Activated T-helper 2 cell treated with anti-CD3 and anti-CD28 coated beads, Interferon-gamma antibody, Interleukin-2, Interleukin-4, amounts not matched to agents 10 μg/mL and 5 μg/mL and 100 μg/mL, durations not matched to agents 14 hours and 24 hours and 36 hours (primary cell): ENCODE data around the gene PLXNA3. TPM values are rescaled to one million over a fixed set of nuclear protein-coding genes. Genes with fewer than 3 reads are reported as not detected.

Experiments
- DNase-seq: peaks from one replicate; pipeline ENCODE4 v3.0.0; 2021; ENCODE audit warnings: low spot score
- H3K27ac Mint-ChIP-seq: one replicate; pipeline ENCODE4 v1.8.0; 2021; ENCODE audit warnings: mixed read lengths
- H3K27me3 Mint-ChIP-seq: one replicate; pipeline ENCODE4 v1.8.0; 2021; ENCODE audit warnings: low read depth, mixed read lengths
- H3K36me3 Mint-ChIP-seq: one replicate; pipeline ENCODE4 v1.8.0; 2021; ENCODE audit warnings: low read depth, mixed read lengths
- H3K4me1 Mint-ChIP-seq: one replicate; pipeline ENCODE4 v1.8.0; 2021; ENCODE audit warnings: low read depth, mixed read lengths
- H3K4me3 Mint-ChIP-seq: one replicate; pipeline ENCODE4 v1.8.0; 2021; ENCODE audit warnings: low read depth, mild to moderate bottlenecking, moderate library complexity, mixed read lengths
- H3K9me3 Mint-ChIP-seq: one replicate; pipeline ENCODE4 v1.8.0; 2021; ENCODE audit warnings: mixed read lengths
- intact Hi-C: fragments of 100-400 bp; cut with micrococcal nuclease; formaldehyde crosslinking; loops from one replicate; pipeline ENCODE4 v1.15.1; 2023
- total RNA-seq: library from RNA; stranded (reverse); gene quantifications from 2 replicates; pipeline ENCODE4 v1.2.3, GENCODE V29; 2022

PLXNA3 gene
- total RNA-seq, 1 donor from 2014 or later = 62.5 TPM

DNA sequence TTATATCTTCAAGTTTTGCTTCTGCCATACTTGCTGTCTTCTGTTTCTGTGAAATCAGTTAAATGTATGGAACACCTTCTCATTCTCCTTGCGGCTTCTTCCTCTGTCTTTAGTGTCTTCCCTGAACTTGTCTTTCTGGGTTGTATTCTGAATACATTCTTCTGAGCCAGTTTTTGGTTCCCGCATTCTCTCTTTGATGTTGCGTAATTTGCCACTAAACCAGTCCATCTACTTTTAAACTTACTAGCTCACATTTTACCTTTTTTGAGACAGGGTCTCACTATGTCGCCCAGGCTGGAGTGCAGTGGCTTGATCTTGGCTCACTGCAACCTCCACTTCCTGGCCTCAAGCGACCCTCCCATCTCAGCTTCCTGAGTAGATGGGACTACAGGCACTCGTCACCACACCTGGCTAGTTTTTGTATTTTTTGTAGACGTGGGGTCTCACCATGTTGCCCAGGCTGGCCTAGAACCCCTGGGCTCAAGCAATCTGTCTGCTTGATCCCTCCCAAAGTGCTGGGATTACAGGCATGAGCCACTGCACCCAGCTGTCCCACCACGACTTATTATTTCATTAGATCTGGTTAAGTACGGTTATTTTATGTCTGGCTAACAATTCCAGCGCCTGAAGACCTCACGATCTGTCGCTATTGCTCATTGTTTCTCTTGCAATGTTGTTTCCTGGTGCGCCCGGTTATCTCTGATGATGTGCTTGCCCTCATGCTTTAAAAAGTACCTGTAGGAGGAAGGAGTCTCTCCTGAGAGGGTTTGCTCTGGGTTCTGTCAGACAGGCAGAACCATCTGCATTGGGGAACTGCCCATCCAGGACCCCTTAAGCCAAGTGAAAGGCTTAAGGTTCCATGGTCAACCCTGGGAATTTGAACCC is 67.8 kb downstream of the PLXNA3 start:
- peaks cover 1% of the 10 kb centered on the region for H3K36me3 Mint-ChIP-seq
- H3K27me3 Mint-ChIP-seq = no peaks in the 10 kb centered on the region
- no peaks in the 10 kb centered on the region for H3K9me3 Mint-ChIP-seq
- H3K4me1 Mint-ChIP-seq = peaks cover 16% of the 10 kb centered on the region
- H3K27ac Mint-ChIP-seq = no peak overlapping the region
- intact Hi-C loops = no loop called here
- DNase-seq = no peak
- no peak overlapping the region for H3K4me3 Mint-ChIP-seq

DNA sequence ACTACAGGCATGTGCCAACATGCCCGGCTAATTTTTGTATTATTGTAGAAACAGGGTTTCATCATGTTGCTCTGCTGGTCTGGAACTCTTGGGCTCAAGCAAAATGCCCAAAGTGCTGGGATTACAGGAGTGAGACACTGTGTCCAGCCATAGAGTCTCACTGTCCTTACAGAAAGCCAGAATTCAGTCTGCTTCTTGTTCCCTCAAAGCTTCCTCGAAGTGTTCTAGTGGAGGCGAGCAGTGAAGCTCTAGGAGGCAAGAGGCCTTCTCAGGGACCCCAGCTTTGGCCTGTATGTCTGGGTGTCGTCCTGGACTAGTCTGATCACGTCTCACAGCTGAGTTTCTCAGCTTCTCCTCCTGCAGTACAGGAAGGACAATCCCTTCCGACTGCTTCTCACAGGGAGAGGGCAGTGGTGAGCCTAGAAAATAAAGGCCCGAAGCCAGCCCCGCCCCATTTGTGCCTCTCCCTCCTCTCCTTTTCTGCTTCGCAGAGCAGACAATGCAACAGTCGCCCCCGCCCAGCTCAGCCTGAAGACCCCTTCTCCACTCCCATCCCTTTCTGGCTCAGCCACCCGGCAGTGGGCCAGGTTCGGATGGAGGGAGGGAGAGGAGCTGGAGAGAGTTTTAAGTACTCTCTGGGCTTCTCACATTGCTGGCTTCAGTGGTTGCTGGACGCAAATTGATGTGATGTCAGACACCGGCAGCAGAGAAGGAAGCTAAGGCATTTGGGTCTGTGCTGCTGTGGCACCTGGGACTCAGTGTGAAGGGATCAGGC is 69.0 kb downstream of the PLXNA3 start:
- peak overlapping the region; percentile 22 for H3K27ac Mint-ChIP-seq
- intact Hi-C loops = no loop called here
- no peaks in the 10 kb centered on the region for H3K27me3 Mint-ChIP-seq
- DNase-seq = peak; percentile 50
- peaks cover 16% of the 10 kb centered on the region for H3K4me1 Mint-ChIP-seq
- no peak overlapping the region for H3K4me3 Mint-ChIP-seq
- H3K36me3 Mint-ChIP-seq = peaks cover 5% of the 10 kb centered on the region
- no peaks in the 10 kb centered on the region for H3K9me3 Mint-ChIP-seq

Other genes starting within 250 kb of the PLXNA3 start
- gene OPN1MW2, start 238.5 kb upstream of the PLXNA3 start, total RNA-seq = not detected in 2 replicates
- gene OPN1MW3, start 200.7 kb upstream of the PLXNA3 start, total RNA-seq = not detected in 2 replicates
- not detected in 2 replicates for gene TEX28, start 163.2 kb upstream of the PLXNA3 start, total RNA-seq
- gene TKTL1, start 162.5 kb upstream of the PLXNA3 start, total RNA-seq = 0.07 and 0.09 TPM in 2 replicates
- 1,005 and 1,026 TPM in 2 replicates for gene FLNA, start 83.6 kb upstream of the PLXNA3 start, total RNA-seq
- gene EMD, start 79.0 kb upstream of the PLXNA3 start, total RNA-seq = 95.6 and 98.8 TPM in 2 replicates
- 2,692 and 2,787 TPM in 2 replicates for gene RPL10, start 59.9 kb upstream of the PLXNA3 start, total RNA-seq
- 18.1 TPM in 2 replicates for gene DNASE1L1, start 49.0 kb upstream of the PLXNA3 start, total RNA-seq
- gene TAFAZZIN, start 46.7 kb upstream of the PLXNA3 start, total RNA-seq = 77.3 TPM in 2 replicates
- gene ATP6AP1, start 29.6 kb upstream of the PLXNA3 start, total RNA-seq = 47.4 and 48.9 TPM in 2 replicates
- gene GDI1, start 21.1 kb upstream of the PLXNA3 start, total RNA-seq = 115 and 117 TPM in 2 replicates
- 79.6 and 84.1 TPM in 2 replicates for gene FAM50A, start 14.1 kb upstream of the PLXNA3 start, total RNA-seq
- 49.4 and 51.7 TPM in 2 replicates for gene LAGE3, start 21.0 kb downstream of the PLXNA3 start, total RNA-seq
- 55.5 and 56.1 TPM in 2 replicates for gene UBL4A, start 28.3 kb downstream of the PLXNA3 start, total RNA-seq
- 17.5 and 18.3 TPM in 2 replicates for gene SLC10A3, start 32.3 kb downstream of the PLXNA3 start, total RNA-seq
- 39.2 and 39.8 TPM in 2 replicates for gene FAM3A, start 58.0 kb downstream of the PLXNA3 start, total RNA-seq
- 82.8 and 86.4 TPM in 2 replicates for gene G6PD, start 88.6 kb downstream of the PLXNA3 start, total RNA-seq
- 40.5 and 41.7 TPM in 2 replicates for gene IKBKG, start 89.3 kb downstream of the PLXNA3 start, total RNA-seq
- not detected in 2 replicates for gene CTAG1A, start 126.9 kb downstream of the PLXNA3 start, total RNA-seq
- gene CTAG1B, start 161.0 kb downstream of the PLXNA3 start, total RNA-seq = not detected in 2 replicates
- not detected in 2 replicates for gene CTAG2, start 195.3 kb downstream of the PLXNA3 start, total RNA-seq